ENCODE measurements around the gene TOB1. TPM values are rescaled to one million over a fixed set of nuclear protein-coding genes. Genes with fewer than 3 reads are reported as not detected.

Gene TOB1
- total and polyA plus RNA-seq, 10 donors, result 6.3 to 42.3 (median 23.1) TPM

GRCh38 chr17:50902372-50903353 lies 36.5 kb upstream of the TOB1 start:
- Histone ChIP-seq H3K27me3 (replicated peaks in 1 of 7) (no peaks in the 10 kb centered on the region), H3K36me3 (no peaks in the 10 kb centered on the region), H3K9me3 (no peaks in the 10 kb centered on the region), H3K4me3 (no peak overlapping the region), H3K27ac (peak overlapping the region in 2 of 8 donors; percentile 78 to 80), H3K4me1 (peaks cover 0 to 27% (median 4%) of the 10 kb centered on the region in 6 donors)
- TF ChIP-seq POLR2AphosphoS5 (IDR thresholded peaks at IDR 0.05) (no peak), CTCF (IDR thresholded peaks at IDR 0.05 in 8 of 11, conservative IDR thresholded peaks at IDR 0.05 in 3 of 11) (no peak), POLR2A (IDR thresholded peaks at IDR 0.05) (no peak)
- intact Hi-C loops (cut with DNase I; ENCODE audit: low total_unique reads), result no loop called here
- WGBS, 5 donors, result 81 to 87% (median 86%) methylated on average over 9 of the region's 9 CpGs
- no peak for DNase-seq

GRCh38 chr17:50900383-50900892 lies 34.3 kb upstream of the TOB1 start:
- Histone ChIP-seq H3K36me3 (no peaks in the 10 kb centered on the region), H3K27ac (peak overlapping the region in 1 of 8 donors; percentile 20), H3K27me3 (replicated peaks in 1 of 7) (no peaks in the 10 kb centered on the region), H3K4me3 (no peak overlapping the region), H3K9me3 (no peaks in the 10 kb centered on the region), H3K4me1 (peaks cover 0 to 23% (median 3%) of the 10 kb centered on the region in 6 donors)
- no peak for TF ChIP-seq CTCF (IDR thresholded peaks at IDR 0.05 in 8 of 11, conservative IDR thresholded peaks at IDR 0.05 in 3 of 11)
- TF ChIP-seq POLR2AphosphoS5 (IDR thresholded peaks at IDR 0.05), result no peak
- TF ChIP-seq POLR2A (IDR thresholded peaks at IDR 0.05), result no peak
- WGBS, 5 donors, result 73 to 92% (median 83%) methylated on average over 7 of the region's 7 CpGs
- DNase-seq, result no peak
- intact Hi-C loops (cut with DNase I; ENCODE audit: low total_unique reads), result no loop called here

GRCh38 chr17:50899559-50900319 lies 33.6 kb upstream of the TOB1 start:
- no peaks in the 10 kb centered on the region for H3K36me3 ChIP-seq
- intact Hi-C loops (cut with DNase I; ENCODE audit: low total_unique reads), result no loop called here
- peak overlapping the region in 1 of 8 donors; percentile 20 for H3K27ac ChIP-seq
- TF ChIP-seq POLR2A (IDR thresholded peaks at IDR 0.05) (no peak), CTCF (IDR thresholded peaks at IDR 0.05 in 8 of 11, conservative IDR thresholded peaks at IDR 0.05 in 3 of 11) (no peak), POLR2AphosphoS5 (IDR thresholded peaks at IDR 0.05) (no peak)
- H3K9me3 ChIP-seq, result no peaks in the 10 kb centered on the region
- H3K27me3 ChIP-seq (replicated peaks in 1 of 7), result no peaks in the 10 kb centered on the region
- 84 to 91% (median 85%) methylated on average over 17 of the region's 17 CpGs for WGBS, 5 donors
- H3K4me1 ChIP-seq, result peaks cover 0 to 16% (median 3%) of the 10 kb centered on the region in 6 donors
- DNase-seq, result no peak
- H3K4me3 ChIP-seq, result no peak overlapping the region

Measured in spleen (tissue), 11 donors.